Stimulated activated CD8-positive, alpha-beta memory T cell treated with anti-CD3 and anti-CD28 coated beads, Interleukin-4, amount 100 ng/mL, for 24 hours (primary cell): Measurements from ENCODE around the gene CD46.

Source experiments
- DNase-seq: peaks from one replicate; pipeline ENCODE4 v3.0.0-alpha.2; 2020; ENCODE audit warnings: low read depth

The CD46 gene

DNA sequence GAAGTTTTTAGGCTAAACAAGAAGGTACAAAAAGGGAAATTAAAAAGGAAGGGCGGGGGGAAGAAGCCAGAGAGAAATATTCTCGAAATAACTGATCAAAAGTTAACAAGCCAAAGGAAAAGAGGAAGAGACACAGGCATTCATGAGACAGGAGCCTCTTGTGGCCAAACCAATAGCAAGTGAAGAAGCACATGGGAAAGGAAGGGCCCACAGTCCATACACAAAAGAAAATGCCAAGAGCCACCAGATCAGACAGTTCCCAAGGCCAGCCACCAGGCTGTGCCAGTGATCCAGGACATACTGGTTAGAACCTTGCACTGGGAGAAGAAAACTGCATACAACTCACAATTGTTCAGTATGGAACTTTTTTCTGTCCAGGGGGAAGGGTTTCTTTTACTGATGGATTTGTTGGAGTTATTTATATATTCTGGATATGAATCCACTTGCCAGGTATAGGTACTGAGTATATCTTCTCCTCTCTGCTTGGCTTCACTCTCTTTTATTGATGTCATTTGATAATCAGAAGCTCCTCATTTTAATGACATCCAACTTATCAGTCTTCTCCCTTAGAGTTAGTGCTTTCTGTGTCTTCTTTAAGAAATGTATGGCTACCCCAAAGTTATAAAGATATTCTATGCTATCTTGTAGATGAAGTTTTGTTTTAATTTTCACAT, 76.8 kb downstream of the CD46 start:
- peak; percentile 34 for DNase-seq

DNA sequence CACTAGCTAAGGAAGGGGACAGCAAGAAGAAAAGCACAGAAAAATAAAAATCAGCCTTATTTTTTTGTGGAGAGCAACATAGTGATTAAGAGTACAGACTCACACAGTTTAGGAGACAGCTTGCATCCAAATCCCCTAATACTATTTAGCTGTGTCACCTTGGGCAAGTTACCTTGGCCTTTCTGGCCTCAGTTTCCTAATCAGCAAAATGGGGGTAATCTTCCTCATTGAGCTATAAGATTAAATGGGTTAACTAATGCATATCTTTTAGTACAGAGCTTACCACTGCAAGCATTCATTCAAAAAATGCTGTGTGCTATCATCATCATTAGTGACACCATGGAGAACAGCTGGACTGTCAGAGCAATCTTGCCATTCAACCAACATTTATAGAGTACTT, 77.7 kb downstream of the CD46 start:
- DNase-seq = no peak

DNA sequence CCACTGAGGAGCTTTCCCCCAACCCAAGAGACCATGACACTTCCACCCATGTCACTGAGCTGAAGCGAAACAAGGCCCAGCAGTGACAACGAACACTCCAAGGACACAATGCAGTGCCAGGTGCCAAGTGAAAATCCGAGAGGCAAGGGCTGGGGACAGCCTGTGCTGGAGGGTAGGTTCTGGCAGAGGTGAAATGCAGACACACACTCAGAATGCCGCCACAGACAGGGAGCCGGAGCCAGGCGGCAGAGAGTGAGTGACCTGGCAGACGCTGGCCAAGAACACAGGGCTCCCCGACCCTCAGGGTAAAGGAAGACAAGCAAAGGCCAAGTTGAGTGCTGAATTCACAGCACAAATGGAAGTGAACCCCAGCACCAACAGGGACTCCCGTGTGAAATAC, 78.9 kb downstream of the CD46 start:
- DNase-seq = no peak

DNA sequence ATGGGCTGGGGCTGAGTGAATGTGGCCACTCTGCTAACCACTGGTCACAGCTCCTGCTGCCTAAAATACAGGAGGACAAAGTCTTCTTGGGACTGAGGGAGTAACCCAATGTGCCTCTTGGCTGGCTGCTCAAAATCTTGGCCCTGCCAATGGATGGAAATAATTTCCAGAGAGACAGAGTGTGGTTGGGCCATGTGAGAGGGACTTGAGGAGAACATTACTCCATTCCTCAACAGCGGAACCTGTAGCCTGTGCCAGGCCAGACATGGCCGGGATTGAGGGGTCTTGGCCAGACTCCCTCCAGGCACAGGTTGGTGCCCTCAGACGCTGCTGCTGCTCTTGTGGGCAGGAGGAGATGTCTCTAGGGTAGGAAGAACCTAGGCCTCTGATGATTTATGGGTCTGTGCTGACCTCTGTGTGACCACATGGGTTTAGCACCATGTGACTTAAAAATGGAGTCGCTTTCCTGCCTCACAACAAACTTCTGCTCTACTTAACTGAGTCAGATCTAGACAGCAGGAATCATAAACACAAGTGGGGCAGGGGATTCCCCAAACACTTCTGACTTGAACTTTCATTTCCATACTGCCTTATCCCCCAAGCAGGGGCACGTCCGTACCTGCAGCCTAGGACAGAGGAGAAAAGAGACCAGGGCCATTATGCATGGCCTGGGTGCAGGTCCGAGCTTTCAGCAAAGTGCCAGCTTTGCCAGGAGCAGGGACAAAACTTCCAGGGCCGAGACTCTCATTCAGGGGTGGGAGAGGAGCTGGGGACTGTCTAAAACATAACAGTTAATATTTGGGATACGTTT, 79.9 kb downstream of the CD46 start:
- DNase-seq = no peak

DNA sequence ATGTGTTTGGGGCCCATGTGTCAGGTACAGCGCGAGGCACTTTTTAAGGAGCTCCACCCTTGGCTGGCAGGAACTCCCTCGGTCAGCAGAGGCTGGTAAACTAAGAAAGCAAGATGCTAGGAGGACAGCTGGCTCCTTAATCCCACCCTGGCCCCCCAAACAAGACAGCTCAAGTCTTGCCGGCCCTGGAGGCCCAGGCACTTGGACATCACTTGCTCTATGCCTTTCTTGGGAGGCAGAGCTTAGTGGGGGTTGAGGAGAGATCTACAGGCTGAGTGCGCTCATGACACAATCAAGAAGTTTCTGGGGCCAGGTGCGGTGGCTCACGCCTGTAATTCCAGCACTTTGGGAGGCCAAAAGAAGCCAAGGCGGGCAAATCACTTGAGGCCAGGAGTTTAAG, 80.9 kb downstream of the CD46 start:
- DNase-seq = no peak

DNA sequence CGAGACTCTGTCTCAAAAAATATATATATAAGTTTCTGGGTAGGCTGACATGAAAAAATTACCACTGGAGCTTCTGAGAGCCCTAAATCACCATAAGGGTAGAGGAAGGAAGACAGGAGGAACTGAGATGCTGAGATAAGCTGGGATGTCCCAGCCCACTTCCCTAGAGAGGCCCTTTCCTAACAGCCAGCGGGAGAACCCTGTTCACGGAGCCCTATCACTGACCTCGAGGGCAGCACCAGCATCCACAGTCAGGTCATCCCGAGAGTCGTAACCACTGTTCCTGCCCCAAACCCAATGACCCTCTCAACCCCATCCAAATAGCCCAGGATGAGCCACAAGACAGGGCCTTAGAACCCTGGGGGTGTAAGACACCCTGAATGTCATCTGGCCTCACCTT, 81.5 kb downstream of the CD46 start:
- no peak for DNase-seq

DNA sequence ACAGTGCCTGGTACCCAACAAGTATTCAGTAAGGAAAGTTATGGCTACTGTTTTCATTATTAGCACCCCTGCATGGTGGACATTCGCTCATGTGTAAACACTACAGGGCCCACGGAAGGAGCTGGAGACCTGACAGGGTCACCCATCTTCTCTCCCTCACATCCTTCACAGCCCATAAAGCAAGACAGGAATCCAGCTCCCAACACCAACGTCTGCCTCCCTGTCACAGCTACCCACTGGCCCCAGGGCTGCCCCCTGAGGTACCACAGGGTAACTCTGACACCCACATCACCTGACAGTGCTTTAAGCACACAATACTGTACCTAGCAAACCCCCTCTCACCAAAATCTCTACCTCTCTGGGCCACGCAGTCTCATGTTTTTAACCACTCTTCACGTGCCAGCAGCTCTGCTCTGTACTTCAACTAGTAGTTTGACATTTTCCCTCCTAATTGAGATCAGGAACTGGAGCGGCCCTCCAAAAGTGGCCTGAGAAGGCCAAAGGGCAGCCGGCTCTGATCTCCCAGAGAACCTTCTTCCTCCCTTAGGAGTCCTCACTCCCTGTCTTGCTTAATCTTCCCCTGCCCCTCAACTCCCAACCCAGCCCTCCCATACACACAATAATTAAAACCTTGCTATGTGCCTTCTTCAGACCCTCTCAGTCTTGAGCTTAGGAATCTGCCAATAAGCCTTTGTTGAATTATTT, 82.3 kb downstream of the CD46 start:
- DNase-seq = no peak

DNA sequence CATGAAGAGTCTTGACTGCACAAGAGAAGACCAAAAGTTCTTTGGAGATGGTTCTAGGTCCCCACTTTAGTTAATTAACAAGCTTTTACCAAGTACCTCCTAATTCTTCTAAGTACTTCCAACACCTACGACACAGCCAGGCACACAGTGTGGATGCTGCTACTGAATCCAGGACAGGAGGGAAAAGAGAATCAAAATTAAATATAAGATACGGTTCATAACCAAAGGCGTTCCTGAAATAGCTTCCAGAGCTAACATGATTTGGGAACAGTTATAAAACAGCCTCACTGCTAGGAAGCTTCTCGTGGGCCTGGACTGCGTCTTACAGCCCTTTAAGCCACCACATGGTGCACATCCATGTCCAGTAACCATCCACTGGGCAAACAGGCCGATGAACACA, 84.1 kb downstream of the CD46 start:
- DNase-seq = no peak

DNA sequence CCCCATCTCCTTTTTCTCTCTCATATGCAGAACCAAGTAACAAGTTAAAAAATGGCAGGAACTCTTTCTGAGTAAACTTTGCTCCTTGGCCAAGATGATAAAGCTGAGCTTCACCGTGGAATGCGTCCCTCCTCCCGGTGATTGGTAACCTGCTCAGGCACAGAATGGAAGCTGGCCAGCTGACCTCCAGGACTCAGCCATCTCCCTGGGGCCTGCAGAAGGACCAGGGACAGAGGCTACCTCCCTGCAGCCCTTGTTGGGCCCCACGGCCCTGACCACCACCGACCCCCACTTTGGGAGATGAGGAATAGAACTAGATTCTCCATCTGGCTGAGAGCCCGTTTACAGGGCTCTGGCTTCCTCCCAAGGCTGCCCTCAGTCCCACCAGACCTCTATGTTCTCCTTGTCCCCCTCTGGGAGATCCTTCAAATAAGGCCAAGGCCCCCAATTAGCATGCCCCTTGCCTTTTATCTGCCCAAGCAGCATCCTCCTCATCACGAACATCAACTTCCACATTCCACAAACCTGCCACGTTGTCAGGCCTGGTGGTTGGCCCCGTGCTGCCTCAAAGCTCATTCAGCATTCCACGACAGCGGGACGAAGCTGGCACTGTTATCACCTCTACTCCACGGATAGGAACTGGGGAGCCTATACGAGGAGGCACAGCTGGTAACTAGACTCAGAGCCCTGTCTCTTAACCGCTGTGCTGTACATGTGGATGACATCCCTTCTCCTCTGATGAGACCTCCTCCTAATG, 84.9 kb downstream of the CD46 start:
- DNase-seq = no peak

DNA sequence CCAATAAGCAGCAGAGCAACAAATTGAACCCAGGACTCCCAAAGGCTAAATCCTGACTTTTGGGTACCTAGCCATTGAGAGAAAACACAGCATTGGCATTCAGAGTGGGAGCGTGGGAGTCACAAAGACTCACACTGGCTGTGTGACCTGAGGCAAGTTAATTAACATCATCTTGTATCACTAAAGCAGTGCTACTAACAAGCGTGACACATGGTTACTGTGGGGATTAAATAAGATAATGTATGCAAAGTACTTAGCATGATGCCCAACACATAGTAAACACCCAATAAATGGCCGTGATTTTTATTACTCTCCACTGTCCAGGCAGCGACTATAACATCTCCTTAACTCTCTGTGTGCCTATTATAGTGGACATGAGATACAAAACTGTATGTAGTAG, 85.8 kb downstream of the CD46 start:
- DNase-seq = no peak

DNA sequence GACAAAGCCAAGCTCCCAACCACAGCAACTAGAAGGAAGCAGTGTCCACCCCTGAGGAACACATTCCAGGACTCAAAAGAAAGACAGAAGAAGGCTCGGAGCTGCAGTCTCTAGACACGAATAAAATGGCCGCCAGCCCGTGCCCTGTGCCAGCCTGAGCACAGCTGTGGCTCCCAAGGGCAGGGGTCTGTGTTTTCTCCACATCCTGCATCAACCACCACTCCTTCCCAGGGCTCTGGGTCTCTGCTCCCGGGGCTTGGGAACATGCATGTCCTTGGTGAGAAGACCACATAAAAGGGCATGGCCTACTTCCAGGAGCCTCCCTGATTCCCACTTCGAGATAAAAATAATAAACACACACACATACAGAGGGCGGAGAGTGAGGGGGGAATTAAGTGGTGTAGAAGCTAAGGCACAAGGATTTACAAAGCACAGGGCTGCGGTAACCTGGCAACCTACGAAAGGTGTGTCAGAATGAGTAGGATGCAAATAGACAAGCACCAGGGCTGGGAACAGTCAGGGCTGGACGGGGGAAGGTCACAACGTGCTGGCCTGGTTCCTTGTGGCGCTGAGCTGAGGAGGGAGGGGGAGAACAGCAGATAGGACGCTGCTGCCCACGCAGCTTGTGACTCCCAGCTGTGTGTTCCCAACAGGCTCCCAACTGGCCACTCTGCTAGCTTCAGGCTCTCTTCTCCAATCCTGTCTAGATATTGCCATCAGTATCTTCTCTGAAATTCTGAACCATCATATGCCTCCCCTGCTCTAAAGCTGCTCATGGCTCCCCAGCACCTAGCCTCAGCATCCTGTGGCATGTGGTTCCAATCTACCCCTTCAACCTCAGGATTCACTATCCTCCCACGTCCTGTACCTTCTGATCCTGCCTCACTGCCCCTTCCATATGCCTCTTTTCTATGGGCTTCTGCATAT, 86.6 kb downstream of the CD46 start:
- DNase-seq = no peak

DNA sequence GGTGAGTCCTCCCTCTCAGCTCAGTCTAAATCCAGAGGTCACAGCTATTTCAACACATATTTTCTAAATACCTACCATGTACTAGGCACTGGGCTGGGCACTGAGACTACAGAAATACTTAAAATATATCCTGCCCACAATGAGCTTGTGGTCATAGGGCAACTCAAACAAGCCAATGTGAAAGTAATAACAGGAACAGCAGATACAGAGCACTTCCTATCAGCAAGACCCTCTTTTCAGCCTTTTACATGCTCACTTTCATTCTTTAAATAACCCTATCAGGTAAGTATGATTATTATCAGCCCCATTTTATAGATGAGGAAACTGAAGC, 87.2 kb downstream of the CD46 start:
- no peak for DNase-seq

DNA sequence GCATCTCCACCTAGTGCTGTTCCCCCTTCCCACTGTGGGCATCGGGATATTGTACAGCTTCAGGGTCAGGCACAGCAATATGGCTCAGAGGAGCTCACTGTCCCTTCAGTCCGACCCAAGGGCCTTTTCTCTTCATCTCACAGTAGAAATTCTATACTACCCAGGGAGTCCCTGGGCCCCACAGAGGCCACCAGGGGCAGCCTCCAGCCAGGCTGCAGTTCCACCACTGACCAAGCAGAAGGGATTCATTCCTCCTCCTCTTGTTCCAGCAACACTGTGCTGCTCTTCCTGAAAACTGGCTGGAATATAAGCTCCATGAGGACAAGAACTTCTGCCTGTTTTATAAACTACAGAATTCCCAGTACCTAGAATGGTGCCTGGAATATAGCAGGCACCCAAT, 88.5 kb downstream of the CD46 start:
- DNase-seq = no peak

DNA sequence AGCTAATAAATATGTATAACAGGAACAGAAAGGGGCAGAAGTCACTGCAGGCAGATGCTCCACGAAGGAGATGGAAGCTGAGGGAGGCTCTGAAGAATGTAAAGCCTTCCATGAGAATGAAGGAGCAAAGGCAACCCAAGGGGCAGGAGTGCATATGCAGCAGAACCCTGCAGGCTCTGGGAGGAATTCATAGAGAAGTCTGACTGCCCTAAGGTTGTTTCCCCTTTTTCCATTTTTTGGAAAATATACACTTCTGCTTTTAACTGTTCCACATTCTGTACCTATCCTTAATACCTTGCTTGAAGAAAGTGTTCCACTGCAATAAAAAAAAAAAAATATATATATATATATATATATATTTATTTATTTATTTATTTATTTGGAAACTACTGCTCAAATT, 89.4 kb downstream of the CD46 start:
- no peak for DNase-seq

DNA sequence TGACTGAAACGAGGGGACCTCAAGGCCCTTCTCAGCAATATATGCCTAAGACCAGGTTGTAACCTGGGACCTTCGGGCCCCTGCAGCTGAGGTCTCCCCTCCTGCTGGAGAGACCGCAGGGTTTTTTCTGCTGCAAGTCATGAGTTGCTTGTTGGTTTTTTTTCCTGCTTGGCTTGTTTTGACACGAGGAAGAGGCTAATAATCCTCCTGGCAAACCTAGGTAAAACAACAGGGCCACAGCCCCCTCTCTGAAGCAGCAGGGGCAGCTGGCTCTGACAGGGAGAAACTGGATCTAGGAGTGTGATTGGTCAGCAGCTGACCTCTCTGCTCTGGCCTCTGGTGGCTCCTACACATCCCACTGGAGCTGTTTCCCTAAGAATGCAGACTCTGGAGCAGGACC, 90.0 kb downstream of the CD46 start:
- DNase-seq = no peak

DNA sequence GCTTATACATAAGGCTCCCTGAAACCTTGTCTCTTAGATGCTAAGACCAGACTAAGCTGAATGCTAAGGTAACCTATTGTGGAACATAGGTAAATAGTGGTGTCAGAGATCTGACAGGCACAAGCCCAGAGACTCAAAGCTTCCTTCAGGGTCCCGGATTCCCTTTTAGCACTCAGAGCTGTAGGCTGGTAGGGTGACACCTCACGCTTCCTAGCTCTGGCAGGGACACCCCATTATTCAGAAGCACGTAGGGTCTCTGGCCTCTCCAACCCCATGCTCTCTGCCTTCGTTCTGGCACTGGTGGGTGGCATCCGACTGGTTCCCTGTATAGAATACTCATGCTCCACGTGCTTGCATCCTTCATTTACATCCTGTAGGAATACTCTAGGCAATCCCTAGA, 90.7 kb downstream of the CD46 start:
- DNase-seq = no peak

DNA sequence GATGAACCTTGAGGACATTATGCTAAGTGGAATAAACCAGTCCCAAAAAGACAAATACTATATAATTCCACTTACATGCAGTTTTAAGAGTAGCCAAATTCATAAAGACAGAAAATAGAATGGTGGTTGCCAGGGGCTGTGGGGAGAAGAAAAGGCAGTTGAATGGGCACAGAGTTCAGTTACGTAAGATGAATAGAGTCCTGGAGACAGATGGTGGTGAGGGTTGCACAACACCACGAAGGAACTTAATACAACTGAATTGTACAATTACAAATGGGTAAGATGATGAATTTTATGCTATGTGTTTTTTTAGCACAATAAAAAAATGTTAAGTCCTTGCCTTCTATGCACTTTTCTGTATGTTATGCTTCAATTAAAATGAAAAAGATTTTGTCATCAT, 92.5 kb downstream of the CD46 start:
- no peak for DNase-seq
